GM12878 (cell line): Measurements from ENCODE around the gene ZNF513. TPM values are rescaled to one million over a fixed set of nuclear protein-coding genes. Genes with fewer than 3 reads are reported as not detected.

Experiments
- ATAC-seq: fragments of 200-7000 bp; cut with Tn5 transposase; 3 replicates; pipeline ENCODE4 v1.9.1; 2020; ENCODE audit warnings: mild to moderate bottlenecking, moderate library complexity
- BruUV-seq: library from RNA; stranded (reverse); fragments of 400-500 nt; replicated peaks from 2 replicates; lab custom pipeline; 2021; lab: Mats Ljungman, UMichigan
- CTCF ChIA-PET: fragments of 300-600 bp; sonication (Branson Sonifier 250); formaldehyde crosslinking; extraction: SDS; loops from one replicate; lab custom pipeline; 2021; ENCODE audit warnings: inconsistent platforms; lab: Yijun Ruan, JAX
- POLR2A ChIA-PET: fragments of 350-600 bp; formaldehyde crosslinking; extraction: SDS; loops from one replicate; lab custom pipeline; 2021; ENCODE audit warnings: inconsistent platforms; lab: Charles Lee
- RAD21 ChIA-PET: fragments of 300-600 bp; sonication (Branson Sonifier 250); formaldehyde crosslinking; loops from one replicate; lab custom pipeline; 2023; ENCODE audit warnings: antibody characterized with exemption; ENCODE audit not compliant: unreplicated experiment; lab: Charles Lee
- SMC1A ChIA-PET: fragments of 300-600 bp; sonication (Branson Sonifier 250); formaldehyde crosslinking; loops from one replicate; lab custom pipeline; 2023; ENCODE audit not compliant: unreplicated experiment, uncharacterized antibody; lab: Charles Lee
- DNase-seq: peaks from one replicate; pipeline ENCODE4 v3.0.0-alpha.2; 2011; ENCODE audit warnings: low read depth, low spot score
- FAIRE-seq: peaks from 3 replicates; lab custom pipeline; 2011; peaks lifted over from hg19 to GRCh38; lab: Jason Lieb, UNC
- H2AFZ ChIP-seq: 2 replicates; pipeline ENCODE4 v1.6.0; 2011; ENCODE audit warnings: low read depth, low read length, control low read depth; ENCODE audit not compliant: control insufficient read depth
- H3K27ac ChIP-seq: 2 replicates; pipeline ENCODE4 v1.5.1; 2011; ENCODE audit warnings: control low read depth; ENCODE audit not compliant: control insufficient read depth, insufficient read depth
- H3K27me3 ChIP-seq, 2 experiments: replicated peaks in 1 of 2; 2 replicates each; pipeline versions ENCODE4 v1.6.0 to v1.6.1; 2011; ENCODE audit warnings: low read length in 1 of 2; ENCODE audit not compliant: control insufficient read depth in 2 of 2, insufficient read depth in 2 of 2
- H3K36me3 ChIP-seq, 2 experiments: 2 replicates each; pipeline ENCODE4 v1.5.1; 2011; ENCODE audit warnings: low read length in 1 of 2; ENCODE audit not compliant: control insufficient read depth in 2 of 2, insufficient read depth in 2 of 2
- H3K4me1 ChIP-seq: 2 replicates; pipeline ENCODE4 v1.6.1; 2011; ENCODE audit warnings: mild to moderate bottlenecking, low read length, moderate library complexity, mixed read lengths; ENCODE audit not compliant: control insufficient read depth, insufficient read depth
- H3K4me2 ChIP-seq: 2 replicates; pipeline ENCODE4 v1.6.0; 2011; ENCODE audit warnings: control low read depth; ENCODE audit not compliant: control insufficient read depth, insufficient read depth
- H3K4me3 ChIP-seq: fragments of 200-600 bp; sonication (generic); 2 replicates; pipeline ENCODE4 v1.5.1; 2016
- H3K79me2 ChIP-seq: 2 replicates; pipeline ENCODE4 v1.6.0; 2011; ENCODE audit warnings: low read length; ENCODE audit not compliant: control insufficient read depth, insufficient read depth
- H3K9ac ChIP-seq: 2 replicates; pipeline ENCODE4 v1.8.0; 2011; ENCODE audit warnings: low read length, control low read depth, mixed read lengths; ENCODE audit not compliant: control insufficient read depth, insufficient read depth
- H3K9me3 ChIP-seq: replicated peaks from 3 replicates; pipeline ENCODE4 v1.5.1; 2011; ENCODE audit warnings: mild to moderate bottlenecking, low read length; ENCODE audit not compliant: control insufficient read depth, insufficient read depth
- H4K20me1 ChIP-seq: 2 replicates; pipeline ENCODE4 v1.6.0; 2011; ENCODE audit not compliant: control insufficient read depth, insufficient read depth
- ASH2L ChIP-seq: fragments of 300-600, 200-600 bp; sonication (generic); IDR thresholded peaks from 2 replicates; pipeline ENCODE4 v1.6.1; 2017; ENCODE audit warnings: low read depth, mild to moderate bottlenecking, borderline replicate concordance
- CBX5 ChIP-seq: sonication (generic); IDR thresholded peaks from 2 replicates; pipeline ENCODE4 v1.6.1; 2016; ENCODE audit warnings: low read depth, moderate library complexity, mild to moderate bottlenecking, inconsistent platforms
- DPF2 ChIP-seq: fragments of 450-650 bp; IDR thresholded peaks from 2 replicates; pipeline ENCODE4 v1.6.1; 2017; ENCODE audit warnings: mild to moderate bottlenecking
- EP300 ChIP-seq, 2 experiments: fragments of 150-350 bp in 1 of 2; IDR thresholded peaks; 2 replicates each; pipeline ENCODE4 v1.6.1; 2011 to 2012; ENCODE audit warnings: low read depth in 2 of 2, low read length in 2 of 2, borderline replicate concordance in 1 of 2, improper control_type of control experiment in 1 of 2, inconsistent platforms in 1 of 2; ENCODE audit not compliant: control insufficient read depth in 1 of 2
- FOXK2 ChIP-seq: fragments of 450-650 bp; IDR thresholded peaks from 2 replicates; pipeline ENCODE4 v1.6.1; 2017; ENCODE audit warnings: mild to moderate bottlenecking, moderate library complexity
- HDAC6 ChIP-seq: fragments of 200-600 bp; sonication (generic); IDR thresholded peaks from one replicate; pipeline ENCODE4 v1.8.0; 2017; ENCODE audit warnings: antibody characterized with exemption; ENCODE audit not compliant: unreplicated experiment
- KAT2A ChIP-seq: conservative IDR thresholded peaks from 2 replicates; pipeline ENCODE4 v1.6.1; 2011; ENCODE audit warnings: low read depth, low read length; ENCODE audit not compliant: control insufficient read depth
- MEF2B ChIP-seq: fragments of 450-650 bp; IDR thresholded peaks from 2 replicates; pipeline ENCODE4 v1.6.1; 2018; ENCODE audit warnings: mild to moderate bottlenecking, moderate library complexity; ENCODE audit not compliant: partially characterized antibody, poor library complexity, severe bottlenecking
- MTA3 ChIP-seq: IDR thresholded peaks from 2 replicates; pipeline ENCODE4 v1.6.1; 2012; ENCODE audit warnings: low read length, inconsistent platforms, borderline replicate concordance
- MYB ChIP-seq: fragments of 150-350 bp; IDR thresholded peaks from 2 replicates; pipeline ENCODE4 v1.6.1; 2014; ENCODE audit warnings: mild to moderate bottlenecking, low read depth, low read length, borderline replicate concordance
- PAX5 ChIP-seq: IDR thresholded peaks from 2 replicates; pipeline ENCODE4 v1.6.1; 2011; ENCODE audit warnings: low read depth, low read length, borderline replicate concordance
- PAX8 ChIP-seq: fragments of 450-650 bp; IDR thresholded peaks from 2 replicates; pipeline ENCODE4 v1.6.1; 2017; ENCODE audit warnings: mild to moderate bottlenecking, moderate library complexity
- RB1 ChIP-seq: fragments of 450-650 bp; formaldehyde crosslinking; IDR thresholded peaks from 2 replicates; pipeline ENCODE4 v1.6.1; 2017; ENCODE audit warnings: mild to moderate bottlenecking, borderline replicate concordance
- YBX1 ChIP-seq: fragments of 450-650 bp; IDR thresholded peaks from 2 replicates; pipeline ENCODE4 v1.6.1; 2016; ENCODE audit warnings: antibody characterized with exemption
- YY1 ChIP-seq: IDR thresholded peaks from 2 replicates; pipeline ENCODE4 v1.6.1; 2011; ENCODE audit warnings: low read depth, mild to moderate bottlenecking, low read length
- ZNF592 ChIP-seq: fragments of 450-650 bp; IDR thresholded peaks from 2 replicates; pipeline ENCODE4 v1.6.1; 2017; ENCODE audit warnings: mild to moderate bottlenecking, moderate library complexity
- ZNF687 ChIP-seq: fragments of 450-650 bp; IDR thresholded peaks from 2 replicates; pipeline ENCODE4 v1.6.1; 2017; ENCODE audit warnings: mild to moderate bottlenecking, moderate library complexity
- WGBS: methylation state at CpG from one replicate; pipeline ENCODE4 v1.1.6; 2016; ENCODE audit warnings: low lambda C conversion rate; ENCODE audit not compliant: insufficient replicate concordance, insufficient coverage; ENCODE audit errors: missing lambda C conversion rate; 5-methylcytosine and 5-hydroxymethylcytosine counted together
- in situ Hi-C: fragments of 300-500 bp; cut with MboI; formaldehyde crosslinking; loops from 9 replicates; pipeline ENCODE4 v1.14.3; 2018; ENCODE audit warnings: mixed read lengths
- intact Hi-C: fragments of 100-400 bp; cut with micrococcal nuclease; formaldehyde crosslinking; loops from one replicate; pipeline ENCODE4 v1.14.2; 2022; ENCODE audit not compliant: unreplicated experiment
- polyA plus RNA-seq, 11 experiments: library from polyadenylated mRNA; depleted of rRNA in 4 of 11; unstranded in 6 of 11; stranded (reverse) in 5 of 11; fragments of >200 nt; fragmentation: Nextera tagmentation in 4 of 11; fragmentation: Illumina TruSeq in 1 of 11; extraction: Ambion mirVana in 4 of 11; extraction: Trizol in 1 of 11; gene quantifications; 1 replicate in 1 of 11; 2 replicates in 10 of 11; pipeline versions ENCODE4 v1.2.1 to v1.2.3, GENCODE V29; 2011 to 2016; ENCODE audit warnings: inconsistent platforms in 2 of 11, missing spikeins in 2 of 11, low read depth in 1 of 11
- total RNA-seq, 4 experiments: library from RNA; depleted of rRNA in 3 of 4; stranded (reverse); fragments of >200 nt in 3 of 4; fragmentation: Illumina TruSeq in 1 of 4; extraction: Trizol in 1 of 4; gene quantifications; 2 replicates each; pipeline versions ENCODE4 v1.2.1 to v1.2.3, GENCODE V29; 2013 to 2021

The ZNF513 gene
- total and polyA plus RNA-seq, 10 of the 15 experiments (the other 5 are each of a cell fraction or from before 2014, with no cell fraction given), result 0.06 to 16.4 (median 5.6) TPM

- no peaks in the 10 kb centered on the region for H4K20me1 ChIP-seq
- H3K27me3 ChIP-seq, result no peaks in the 10 kb centered on the region
- H3K9ac ChIP-seq, result no peak overlapping the region
- POLR2A ChIA-PET, result interaction anchor here (1.1 kb wide), 1 partner anchor 8 kb away, joined by 5 read pairs; no protein-coding TSS in a partner anchor
- H2AFZ ChIP-seq, result no peak overlapping the region
- no TSS peak for BruUV-seq
- RAD21 ChIA-PET, result no interaction called here
- CTCF ChIA-PET, result no interaction called here
- ATAC-seq (no peak), FAIRE-seq (no peak), DNase-seq (no peak)
- peaks cover 18% of the 10 kb centered on the region for H3K79me2 ChIP-seq
- H3K9me3 ChIP-seq, result no peaks in the 10 kb centered on the region
- 62% methylated on average over 9 of the region's 9 CpGs for WGBS
- intact Hi-C loops, result no loop called here
- SMC1A ChIA-PET, result no interaction called here
- no peak overlapping the region for H3K4me2 ChIP-seq
- H3K4me1 ChIP-seq, result peaks cover 3% of the 10 kb centered on the region; the same call in 1 of the 2 replicates
- no peaks in the 10 kb centered on the region for H3K36me3 ChIP-seq
- in situ Hi-C loops, result no loop called here
- no peak overlapping the region for H3K27ac ChIP-seq
- no peak overlapping the region for H3K4me3 ChIP-seq
- TF ChIP-seq CBX5, result no peak
- TF ChIP-seq PAX5, result no peak
- no peak for TF ChIP-seq HDAC6
- TF ChIP-seq MYB, result no peak
- TF ChIP-seq RB1, result no peak
- no peak for TF ChIP-seq DPF2
- no peak for TF ChIP-seq ASH2L
- TF ChIP-seq YY1, result no peak
- no peak for TF ChIP-seq MEF2B
- no peak for TF ChIP-seq EP300 (IDR thresholded peaks at IDR 0.05; ENCODE audit: borderline replicate concordance in 1 of 2, control insufficient read depth in 1 of 2, low read depth in 2 of 2, low read length in 2 of 2)
- TF ChIP-seq MTA3, result no peak
- TF ChIP-seq ZNF687, result no peak
- TF ChIP-seq YBX1, result no peak
- TF ChIP-seq FOXK2, result no peak
- TF ChIP-seq KAT2A, result no peak
- no peak for TF ChIP-seq PAX8
- TF ChIP-seq ZNF592, result no peak
These were observed 32.1 kb upstream of the ZNF513 start for GRCh38 chr2:27412419-27413152.
